ENCODE data around the gene CPS1.

DNA sequence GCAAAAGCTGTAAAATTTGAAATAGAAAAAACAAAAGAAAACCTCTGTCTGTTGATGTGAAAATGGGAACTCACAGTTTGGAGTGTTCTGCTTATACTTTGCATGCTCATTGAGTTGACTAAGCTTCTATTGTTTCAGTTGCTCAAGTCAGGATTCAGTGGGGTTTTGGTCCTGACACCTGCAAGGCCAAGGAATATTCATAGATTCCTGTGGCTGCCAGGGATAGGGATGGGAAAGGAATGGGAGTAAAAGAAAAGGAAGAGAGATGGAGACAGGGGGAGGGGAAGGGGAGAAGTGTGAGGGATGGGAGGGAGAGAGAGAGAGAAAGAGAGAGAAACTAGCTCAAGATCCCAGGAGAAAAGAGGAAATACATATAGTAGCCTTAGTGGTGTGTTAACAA is 1.3 kb downstream of the CPS1 start:
- TF ChIP-seq, protein P1, sequence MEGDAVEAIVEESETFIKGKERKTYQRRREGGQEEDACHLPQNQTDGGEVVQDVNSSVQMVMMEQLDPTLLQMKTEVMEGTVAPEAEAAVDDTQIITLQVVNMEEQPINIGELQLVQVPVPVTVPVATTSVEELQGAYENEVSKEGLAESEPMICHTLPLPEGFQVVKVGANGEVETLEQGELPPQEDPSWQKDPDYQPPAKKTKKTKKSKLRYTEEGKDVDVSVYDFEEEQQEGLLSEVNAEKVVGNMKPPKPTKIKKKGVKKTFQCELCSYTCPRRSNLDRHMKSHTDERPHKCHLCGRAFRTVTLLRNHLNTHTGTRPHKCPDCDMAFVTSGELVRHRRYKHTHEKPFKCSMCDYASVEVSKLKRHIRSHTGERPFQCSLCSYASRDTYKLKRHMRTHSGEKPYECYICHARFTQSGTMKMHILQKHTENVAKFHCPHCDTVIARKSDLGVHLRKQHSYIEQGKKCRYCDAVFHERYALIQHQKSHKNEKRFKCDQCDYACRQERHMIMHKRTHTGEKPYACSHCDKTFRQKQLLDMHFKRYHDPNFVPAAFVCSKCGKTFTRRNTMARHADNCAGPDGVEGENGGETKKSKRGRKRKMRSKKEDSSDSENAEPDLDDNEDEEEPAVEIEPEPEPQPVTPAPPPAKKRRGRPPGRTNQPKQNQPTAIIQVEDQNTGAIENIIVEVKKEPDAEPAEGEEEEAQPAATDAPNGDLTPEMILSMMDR (conservative IDR thresholded peaks at IDR 0.05 in 1 of 2, IDR thresholded peaks at IDR 0.05 in 1 of 2; ENCODE audit: extremely low read depth in 1 of 2, insufficient read depth in 1 of 2, low read depth in 1 of 2, low read length in 2 of 2): no peak
- no peak for TF ChIP-seq EZH2 (IDR thresholded peaks at IDR 0.05; ENCODE audit: borderline replicate concordance, low read length)
